ENCODE results near the gene SRRM3. TPM values are rescaled to one million over a fixed set of nuclear protein-coding genes. Genes with fewer than 3 reads are reported as not detected.
"Not testable (repeated sequence)": the region's sequence is repeated elsewhere in the genome, so short reads cannot be mapped to it uniquely, and the experiment has no call there.

The SRRM3 gene
- total and polyA plus RNA-seq, 9 of the 15 experiments (the other 6 are each of a cell fraction or from before 2014, with no cell fraction given): 0.04 to 0.91 (median 0.46) TPM; not detected in 2

- H3K9ac ChIP-seq (ENCODE audit: insufficient read depth in 1 of 2, low read depth in 2 of 2, low read length in 2 of 2); H3K27ac ChIP-seq (ENCODE audit: extremely low read depth, low read depth, low read length); in situ Hi-C loops (cut with MboI); BruUV-seq (replicated peaks); H3K9me1 ChIP-seq (ENCODE audit: control insufficient read depth, insufficient read depth, low read length); ATAC-seq; DNase-seq (ENCODE audit: extremely low read depth in 1 of 4, low spot score in 3 of 4); H3K9me3 ChIP-seq (replicated peaks; ENCODE audit: control insufficient read depth, insufficient read depth, low read depth, low read length); H3K4me2 ChIP-seq (ENCODE audit: insufficient read depth, low read length); H2AFZ ChIP-seq (ENCODE audit: low read depth, low read length); CTCF ChIA-PET (ENCODE audit: low intra/inter-chr PET ratio); H3K4me1 ChIP-seq (replicated peaks in 1 of 2; ENCODE audit: control insufficient read depth in 2 of 2, insufficient read depth in 2 of 2, low read length in 2 of 2); FAIRE-seq; intact Hi-C loops (cut with micrococcal nuclease); H3K79me2 ChIP-seq (ENCODE audit: control insufficient read depth, insufficient read depth, low read length); H3K36me3 ChIP-seq (ENCODE audit: control insufficient read depth, insufficient read depth, low read length); H3K4me3 ChIP-seq: not testable (repeated sequence)
- POLR2A ChIA-PET: interaction anchor here (0.8 kb wide), 1 partner anchor 33 kb away, joined by 3 read pairs; no protein-coding TSS in a partner anchor
- 0% methylated on average over 1 of the region's 1 CpG for WGBS (ENCODE audit: insufficient coverage, low coverage, missing lambda C conversion rate)
- H3K27me3 ChIP-seq (ENCODE audit: control insufficient read depth in 2 of 2, insufficient read depth in 2 of 2, low read length in 2 of 2): peaks cover 15 to 54% of the 10 kb centered on the region in 2 experiments
- peaks cover 22% of the 10 kb centered on the region; the same call in 1 of the 2 replicates for H4K20me1 ChIP-seq (replicated peaks; ENCODE audit: control insufficient read depth, insufficient read depth, low read length)
- TF ChIP-seq, protein P1, sequence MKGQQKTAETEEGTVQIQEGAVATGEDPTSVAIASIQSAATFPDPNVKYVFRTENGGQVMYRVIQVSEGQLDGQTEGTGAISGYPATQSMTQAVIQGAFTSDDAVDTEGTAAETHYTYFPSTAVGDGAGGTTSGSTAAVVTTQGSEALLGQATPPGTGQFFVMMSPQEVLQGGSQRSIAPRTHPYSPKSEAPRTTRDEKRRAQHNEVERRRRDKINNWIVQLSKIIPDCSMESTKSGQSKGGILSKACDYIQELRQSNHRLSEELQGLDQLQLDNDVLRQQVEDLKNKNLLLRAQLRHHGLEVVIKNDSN (CRISPR knock-in tag; IDR thresholded peaks at IDR 0.05): peak; percentile 84
- TF ChIP-seq RAD51 (IDR thresholded peaks at IDR 0.05; ENCODE audit: borderline replicate concordance, low read depth): peak; percentile 50
- TF ChIP-seq, protein P2, sequence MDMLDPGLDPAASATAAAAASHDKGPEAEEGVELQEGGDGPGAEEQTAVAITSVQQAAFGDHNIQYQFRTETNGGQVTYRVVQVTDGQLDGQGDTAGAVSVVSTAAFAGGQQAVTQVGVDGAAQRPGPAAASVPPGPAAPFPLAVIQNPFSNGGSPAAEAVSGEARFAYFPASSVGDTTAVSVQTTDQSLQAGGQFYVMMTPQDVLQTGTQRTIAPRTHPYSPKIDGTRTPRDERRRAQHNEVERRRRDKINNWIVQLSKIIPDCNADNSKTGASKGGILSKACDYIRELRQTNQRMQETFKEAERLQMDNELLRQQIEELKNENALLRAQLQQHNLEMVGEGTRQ (CRISPR knock-in tag; IDR thresholded peaks at IDR 0.05): peak; percentile 53; the same call in 1 of the 2 replicates
Measured at GRCh38 chr7:76226878-76227423, 25.3 kb downstream of the SRRM3 start.

Data from K562 (cell line).